Epithelial cell of esophagus (primary cell): ENCODE results near the gene RASGRP1.

Experiments
- DNase-seq: peaks from one replicate; pipeline ENCODE4 v3.0.0; 2010; ENCODE audit warnings: low read depth
- H3K4me3 ChIP-seq: 2 replicates; pipeline ENCODE4 v1.5.1; 2011; ENCODE audit warnings: mild to moderate bottlenecking, low read length, control low read depth
- TF ChIP-seq, protein P1 (sequence below): IDR thresholded peaks from 2 replicates; pipeline ENCODE4 v1.5.1; 2011; ENCODE audit warnings: low read depth, mild to moderate bottlenecking, low read length, control low read depth, inconsistent platforms; ENCODE audit not compliant: insufficient read depth; ENCODE audit errors: missing control alignments

The RASGRP1 gene

DNA sequence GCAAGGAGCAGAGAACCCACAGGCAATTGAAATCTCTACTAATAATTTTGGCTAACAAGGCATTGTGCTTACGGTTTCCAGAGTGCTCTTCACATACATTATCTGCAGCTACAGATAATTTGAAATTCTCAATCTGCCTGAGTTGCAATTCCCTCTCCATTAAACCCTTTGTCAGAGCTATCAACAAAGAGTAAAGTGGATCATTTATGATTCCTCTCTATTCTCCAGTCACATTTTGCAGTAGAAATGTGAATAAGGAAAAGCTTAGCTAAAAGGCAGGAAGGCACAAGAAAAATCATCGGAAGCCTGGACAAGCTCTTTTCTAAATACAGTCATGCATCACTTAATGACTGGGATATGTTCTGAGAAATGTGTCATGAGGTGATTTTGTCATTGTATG is 61.1 kb downstream of the RASGRP1 start:
- DNase-seq, result no peak
- H3K4me3 ChIP-seq, result no peak overlapping the region
- TF ChIP-seq, protein P1, sequence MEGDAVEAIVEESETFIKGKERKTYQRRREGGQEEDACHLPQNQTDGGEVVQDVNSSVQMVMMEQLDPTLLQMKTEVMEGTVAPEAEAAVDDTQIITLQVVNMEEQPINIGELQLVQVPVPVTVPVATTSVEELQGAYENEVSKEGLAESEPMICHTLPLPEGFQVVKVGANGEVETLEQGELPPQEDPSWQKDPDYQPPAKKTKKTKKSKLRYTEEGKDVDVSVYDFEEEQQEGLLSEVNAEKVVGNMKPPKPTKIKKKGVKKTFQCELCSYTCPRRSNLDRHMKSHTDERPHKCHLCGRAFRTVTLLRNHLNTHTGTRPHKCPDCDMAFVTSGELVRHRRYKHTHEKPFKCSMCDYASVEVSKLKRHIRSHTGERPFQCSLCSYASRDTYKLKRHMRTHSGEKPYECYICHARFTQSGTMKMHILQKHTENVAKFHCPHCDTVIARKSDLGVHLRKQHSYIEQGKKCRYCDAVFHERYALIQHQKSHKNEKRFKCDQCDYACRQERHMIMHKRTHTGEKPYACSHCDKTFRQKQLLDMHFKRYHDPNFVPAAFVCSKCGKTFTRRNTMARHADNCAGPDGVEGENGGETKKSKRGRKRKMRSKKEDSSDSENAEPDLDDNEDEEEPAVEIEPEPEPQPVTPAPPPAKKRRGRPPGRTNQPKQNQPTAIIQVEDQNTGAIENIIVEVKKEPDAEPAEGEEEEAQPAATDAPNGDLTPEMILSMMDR, result no peak

DNA sequence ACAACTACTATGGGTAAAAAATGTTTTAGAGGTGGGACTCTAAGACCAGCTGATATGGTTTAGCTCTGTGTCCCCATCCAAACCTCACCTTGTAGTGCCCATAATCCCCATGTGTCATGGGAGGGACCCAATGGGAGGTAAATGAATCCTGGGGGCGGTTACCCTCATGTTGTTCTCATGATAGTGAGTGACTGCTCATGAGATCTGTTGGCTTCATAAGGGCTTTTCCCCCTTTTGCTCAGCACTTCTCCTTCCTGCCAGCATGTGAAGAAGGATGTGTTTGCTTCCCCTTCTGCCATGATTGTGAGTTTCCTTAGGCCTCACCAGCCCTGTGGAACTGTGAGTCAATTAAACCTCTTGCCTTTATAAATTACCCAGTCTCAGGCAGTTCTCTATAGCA is 65.0 kb downstream of the RASGRP1 start:
- TF ChIP-seq, protein P1, result no peak
- DNase-seq, result no peak

DNA sequence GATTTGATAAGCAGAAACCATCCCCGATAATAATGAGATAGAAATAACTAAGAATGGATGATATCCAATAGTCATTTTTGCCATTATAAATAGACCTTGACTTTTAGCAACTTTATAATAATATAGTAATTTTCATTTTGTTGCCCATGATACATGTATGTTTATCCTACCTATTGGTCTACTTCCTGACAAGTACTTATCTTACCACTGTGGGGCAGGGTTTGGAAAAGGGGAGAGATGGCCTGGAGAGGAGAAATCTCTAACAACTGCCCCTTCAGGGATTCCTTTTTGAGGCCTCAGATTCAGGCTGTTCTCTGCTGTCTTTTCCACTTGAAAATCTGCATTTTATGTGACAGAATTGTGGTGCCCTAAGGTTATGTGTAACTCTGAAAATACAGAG is 68.5 kb downstream of the RASGRP1 start:
- no peak overlapping the region for H3K4me3 ChIP-seq
- TF ChIP-seq, protein P1, result no peak
- no peak for DNase-seq

More for the DNA sequence above, 65.0 kb downstream of the RASGRP1 start:
- no peak overlapping the region for H3K4me3 ChIP-seq

DNA sequence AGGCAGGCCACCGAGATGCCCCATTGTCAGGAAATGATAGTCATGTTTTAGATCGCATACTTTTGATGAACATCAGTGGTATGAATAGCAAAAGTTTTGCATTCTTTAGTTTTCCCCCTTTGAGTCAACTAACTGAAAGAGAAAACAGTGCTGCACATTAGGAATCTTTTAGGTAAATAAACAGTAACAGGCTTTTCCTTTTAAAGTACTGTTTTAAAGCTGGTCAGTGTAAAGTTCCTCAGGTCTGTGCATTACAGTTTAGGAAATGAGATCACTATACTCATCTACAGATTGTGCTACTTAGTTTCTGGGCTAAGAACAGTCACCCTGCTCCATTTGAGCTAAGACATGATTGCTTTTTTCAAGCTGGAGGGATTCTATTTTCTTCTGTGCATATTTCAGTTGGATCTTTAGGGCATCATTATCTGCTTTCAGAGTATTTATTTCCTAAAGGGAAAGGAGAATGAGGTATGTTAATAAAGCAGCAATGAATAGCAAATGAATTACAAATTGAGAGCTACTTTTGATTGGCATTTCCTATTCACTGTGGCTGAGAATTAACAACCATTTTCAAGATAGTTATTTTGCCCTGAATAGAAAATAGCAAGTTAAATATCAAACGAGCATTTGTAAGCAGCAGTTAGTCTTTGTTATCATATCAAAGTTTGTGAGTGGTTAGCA is 74.2 kb downstream of the RASGRP1 start:
- DNase-seq, result no peak
- TF ChIP-seq, protein P1, result no peak
- no peak overlapping the region for H3K4me3 ChIP-seq

DNA sequence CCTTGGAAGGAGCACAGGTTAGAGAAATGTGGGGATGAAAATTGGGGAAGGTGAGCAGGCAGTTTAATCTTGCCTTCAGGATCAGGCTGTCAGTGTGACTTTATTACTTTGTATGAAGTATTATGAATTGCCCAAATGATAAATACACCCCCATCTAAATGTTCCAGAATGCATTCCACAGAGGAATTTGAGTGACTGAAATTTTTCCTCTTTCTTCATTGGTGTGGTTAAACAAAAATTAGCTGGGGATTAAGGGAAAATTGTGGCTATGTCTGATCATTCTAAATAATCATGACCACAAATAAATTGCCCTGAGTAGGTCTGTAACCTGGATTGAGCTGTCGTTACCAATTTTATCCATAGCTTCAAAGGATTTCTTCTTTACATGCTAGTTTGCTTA is 77.2 kb downstream of the RASGRP1 start:
- H3K4me3 ChIP-seq, result no peak overlapping the region
- TF ChIP-seq, protein P1, result no peak
- no peak for DNase-seq

DNA sequence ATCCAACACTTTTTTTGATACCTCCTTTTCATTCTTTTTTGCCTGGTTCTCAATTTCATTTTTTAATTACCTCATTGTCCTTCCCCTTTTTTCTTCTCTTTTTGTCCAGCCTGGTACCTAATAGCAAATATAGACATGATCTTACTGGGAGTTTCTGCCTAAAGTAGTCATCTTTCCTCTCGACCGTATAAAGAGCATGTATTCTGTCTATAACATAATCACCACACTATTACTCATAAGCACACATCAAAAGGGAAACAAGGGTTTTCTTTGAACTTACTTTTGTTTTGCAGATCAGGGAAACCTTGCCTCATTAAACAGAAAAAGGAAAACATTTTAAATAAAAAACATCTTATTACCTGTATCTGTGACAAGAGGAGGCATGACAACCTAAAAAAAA is 77.7 kb downstream of the RASGRP1 start:
- TF ChIP-seq, protein P1, result no peak
- no peak overlapping the region for H3K4me3 ChIP-seq
- DNase-seq, result no peak

DNA sequence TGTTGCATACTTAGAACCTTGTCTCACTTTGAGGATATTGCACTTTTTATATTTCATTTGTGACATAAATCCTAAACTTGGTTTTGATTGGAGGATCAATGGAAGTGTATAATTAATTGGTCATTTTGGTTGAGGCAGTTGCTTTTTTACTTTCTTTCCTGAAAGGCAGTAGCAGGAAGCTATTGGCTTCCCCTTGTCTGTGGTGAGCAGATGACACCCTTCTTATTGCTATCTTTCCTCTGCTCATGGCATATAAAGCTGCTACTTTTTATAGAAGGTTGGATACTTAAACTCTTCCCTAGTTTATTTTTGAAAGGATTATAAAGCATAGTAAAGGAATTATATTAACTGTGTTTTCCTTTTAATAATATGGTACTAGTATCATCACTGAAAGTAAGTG is 82.0 kb downstream of the RASGRP1 start:
- DNase-seq, result no peak
- TF ChIP-seq, protein P1, result no peak
- H3K4me3 ChIP-seq, result no peak overlapping the region
